HG03066 (cell line): ENCODE results near the gene MBD3.
"Not testable (repeated sequence)": the region's sequence is repeated elsewhere in the genome, so short reads cannot be mapped to it uniquely, and the experiment has no call there.

ENCODE experiments used
- ATAC-seq: cut with Tn5 transposase; IDR thresholded peaks from one replicate; pipeline ENCODE4 v1.9.1; 2021; ENCODE audit warnings: low read depth; ENCODE audit not compliant: unreplicated experiment

The MBD3 gene

GRCh38 chr19:1592755-1593500 lies at the start of gene MBD3:
Gene MBD3 (minus strand): TSS chr19:1592865. CDS start chr19:1592631, 234 bp downstream.
- peak; percentile 60 for ATAC-seq

- not testable (repeated sequence) for ATAC-seq
Measured at GRCh38 chr19:1640893-1641448, 48.3 kb upstream of the MBD3 start.

- ATAC-seq, result no peak
Measured at GRCh38 chr19:1636325-1637236, 43.9 kb upstream of the MBD3 start.

GRCh38 chr19:1634938-1635243 lies 42.2 kb upstream of the MBD3 start:
- no peak for ATAC-seq

- ATAC-seq, result no peak
Measured at GRCh38 chr19:1634242-1634937, 41.7 kb upstream of the MBD3 start.

- ATAC-seq, result no peak
Measured at GRCh38 chr19:1633269-1633826, 40.7 kb upstream of the MBD3 start.

- no peak for ATAC-seq
Measured at GRCh38 chr19:1632462-1633268, 40.0 kb upstream of the MBD3 start.

- ATAC-seq, result no peak
Measured at GRCh38 chr19:1631557-1632100, 39.0 kb upstream of the MBD3 start.

GRCh38 chr19:1630811-1631210 lies 38.1 kb upstream of the MBD3 start:
- no peak for ATAC-seq

- no peak for ATAC-seq
Measured at GRCh38 chr19:1630012-1630411, 37.3 kb upstream of the MBD3 start.

GRCh38 chr19:1629256-1629808 lies 36.7 kb upstream of the MBD3 start:
- no peak for ATAC-seq

GRCh38 chr19:1627194-1627593 lies 34.5 kb upstream of the MBD3 start:
- no peak for ATAC-seq

GRCh38 chr19:1626417-1627010 lies 33.8 kb upstream of the MBD3 start:
- ATAC-seq, result no peak

GRCh38 chr19:1624458-1624857 lies 31.8 kb upstream of the MBD3 start:
- ATAC-seq, result no peak

GRCh38 chr19:1622541-1622940 lies 29.9 kb upstream of the MBD3 start:
- ATAC-seq, result no peak

GRCh38 chr19:1622007-1622406 lies 29.3 kb upstream of the MBD3 start:
- no peak for ATAC-seq

- no peak for ATAC-seq
Measured at GRCh38 chr19:1621574-1621973, 28.9 kb upstream of the MBD3 start.

GRCh38 chr19:1621021-1621420 lies 28.4 kb upstream of the MBD3 start:
- no peak for ATAC-seq

GRCh38 chr19:1620502-1620901 lies 27.8 kb upstream of the MBD3 start:
- no peak for ATAC-seq
